HUDEP-2 (cell line): ENCODE results near the gene ITPKB.
"Not testable (repeated sequence)": the region's sequence is repeated elsewhere in the genome, so short reads cannot be mapped to it uniquely, and the experiment has no call there.

Source experiments
- DNase-seq, 76 experiments: peaks; one replicate each; lab custom pipeline; 2025; ENCODE audit not compliant: unreplicated experiment in 76 of 76; lab: John Stamatoyannopoulos, UW

Gene ITPKB

DNA sequence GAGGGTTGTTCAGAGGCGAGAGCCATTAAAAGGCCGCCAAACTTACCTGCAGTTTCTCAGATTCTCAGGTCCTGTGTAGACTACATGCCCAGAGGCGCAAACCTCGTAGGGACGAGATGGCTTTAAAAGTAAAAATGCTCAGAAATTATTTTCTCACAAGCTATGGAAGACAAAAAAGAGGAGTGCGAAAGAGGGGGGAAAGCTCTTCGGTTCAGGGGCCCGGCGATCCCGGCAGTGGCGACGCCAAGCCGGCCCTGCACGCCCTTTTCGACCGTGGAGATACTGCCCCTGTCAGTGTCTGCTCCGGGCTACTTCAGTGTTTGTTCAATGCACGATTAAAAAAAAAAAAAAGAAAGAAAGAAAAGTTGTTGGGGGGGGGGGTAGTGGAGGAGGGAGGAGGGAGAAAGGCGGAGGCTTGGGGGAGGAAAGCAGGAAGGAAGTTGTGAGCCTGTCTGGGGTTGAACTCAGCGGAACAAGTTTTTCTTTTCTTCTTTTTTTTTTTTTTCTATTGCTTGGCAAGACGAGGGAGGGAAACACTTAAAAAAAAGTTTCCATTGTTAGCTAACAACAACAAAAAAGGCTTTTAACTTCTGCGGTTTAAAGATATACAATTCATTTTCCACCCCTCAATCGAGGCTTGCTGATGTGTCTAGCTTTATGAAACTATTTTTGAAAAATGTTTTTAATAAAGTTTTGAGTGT, at the start of gene ITPKB:
TSS of gene ITPKB (minus strand) at position 288 of the 701 bp plus-strand sequence. CDS start 1,824 bp downstream, outside the sequence.
- DNase-seq = peak in 54 of 76 experiments; percentile 8 to 70 (median 38)

GRCh38 chr1:226787638-226788037, 48.6 kb upstream of the ITPKB start:
- no peak for DNase-seq

DNA sequence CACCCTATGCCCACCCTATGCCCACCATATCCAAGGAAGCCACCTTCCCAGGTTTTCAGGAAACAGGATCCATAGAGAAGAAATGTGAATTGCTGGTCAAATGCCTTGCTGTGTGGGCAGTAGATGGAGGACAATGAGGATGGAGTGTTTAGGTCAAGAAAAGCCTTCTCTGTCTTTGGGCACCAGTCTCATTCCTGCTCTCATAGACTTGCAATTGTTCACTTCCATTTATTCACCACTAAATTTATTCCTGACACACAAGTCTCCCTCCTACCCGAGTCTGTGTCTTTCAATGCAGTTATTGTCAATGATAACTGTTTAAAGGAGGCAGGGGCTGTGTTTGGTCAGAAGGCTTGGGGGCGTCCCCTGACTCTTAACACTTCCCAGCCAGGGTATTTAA, 48.0 kb upstream of the ITPKB start:
- no peak for DNase-seq

DNA sequence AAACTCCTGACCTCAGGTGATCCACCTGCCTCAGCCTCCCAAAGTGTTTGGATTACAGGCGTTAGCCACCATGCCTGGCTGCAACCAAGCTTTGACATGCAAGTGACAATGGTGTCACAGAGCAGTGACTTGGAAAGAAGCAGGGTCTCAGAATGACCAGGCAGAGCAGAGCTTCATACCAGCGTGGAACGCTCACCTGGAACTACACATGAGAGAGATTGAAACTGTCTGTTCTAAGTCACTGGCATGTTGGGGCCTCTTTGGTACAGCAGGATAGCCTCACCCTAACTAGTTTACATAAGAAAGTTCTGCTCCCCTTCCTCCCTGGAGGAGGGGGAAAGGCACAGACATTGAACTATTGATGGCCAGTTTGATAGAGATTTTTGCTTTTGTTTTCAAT, 47.5 kb upstream of the ITPKB start:
- no peak for DNase-seq

DNA sequence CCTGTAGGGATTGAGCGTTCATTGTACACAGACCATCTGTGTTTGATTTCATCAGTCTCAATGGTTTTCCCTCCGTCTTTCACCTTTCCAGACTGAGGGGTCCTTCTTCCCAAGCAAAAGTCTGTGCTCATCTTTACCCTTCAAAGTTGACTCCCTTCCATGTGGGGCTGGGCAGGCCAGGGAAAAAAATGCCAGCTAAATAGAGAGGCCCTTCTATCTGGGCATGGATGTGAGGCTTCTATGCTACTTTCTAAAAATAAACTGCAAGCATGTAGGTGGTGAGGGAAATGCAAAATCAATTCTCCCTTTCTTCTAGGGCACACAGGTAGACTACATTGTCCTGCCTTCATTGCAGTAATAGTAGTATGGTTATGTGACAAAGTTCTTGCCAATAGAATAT, 46.7 kb upstream of the ITPKB start:
- DNase-seq = no peak

DNA sequence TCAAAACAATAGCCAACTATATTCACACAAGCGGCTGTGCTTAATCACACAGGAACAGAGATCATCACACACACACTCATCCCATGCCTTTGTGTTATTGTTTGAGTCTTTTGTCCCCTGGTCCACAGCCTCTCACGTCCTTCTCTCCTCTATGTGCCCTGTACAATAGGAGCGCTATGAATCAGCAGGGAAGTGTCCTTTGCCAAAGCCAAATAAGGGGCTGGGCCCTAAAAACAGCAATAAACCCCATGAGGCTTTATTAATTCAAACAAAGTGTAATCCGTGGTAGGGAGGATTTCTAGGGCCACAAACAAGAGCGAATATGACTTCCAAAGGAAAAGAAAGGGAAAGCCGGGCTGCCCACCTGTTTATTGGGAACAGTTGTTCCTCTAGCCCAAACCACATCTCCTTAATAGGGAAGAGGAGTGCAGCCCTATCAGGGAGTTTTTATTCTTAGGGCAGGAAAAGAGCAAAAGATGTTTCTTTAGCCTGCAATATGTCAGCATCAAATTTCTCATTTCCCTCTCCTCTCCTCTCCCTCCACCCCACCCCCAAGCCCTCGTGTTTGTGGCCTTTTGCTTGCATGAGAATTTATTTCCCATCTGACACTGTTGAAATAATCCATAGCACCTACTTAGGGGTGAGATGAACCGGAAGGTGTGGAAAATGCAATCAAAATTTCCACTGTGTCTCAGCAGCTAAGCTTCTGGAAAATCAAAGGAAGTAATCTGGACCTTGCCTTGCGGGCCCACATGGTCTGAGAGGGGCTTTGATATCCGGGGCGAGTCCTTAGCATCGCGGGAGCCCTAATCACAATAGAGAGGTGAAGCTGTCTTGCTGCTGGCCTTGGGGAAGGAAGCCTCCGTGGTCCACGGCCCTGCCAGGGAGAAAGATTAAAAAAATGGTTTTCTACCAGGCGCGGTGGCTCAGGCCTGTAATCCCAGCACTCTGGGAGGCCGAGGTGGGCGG, 45.3 kb upstream of the ITPKB start:
- no peak for DNase-seq

- DNase-seq = no peak
Measured at GRCh38 chr1:226782845-226783601, 43.9 kb upstream of the ITPKB start.

- DNase-seq = no peak
Measured at GRCh38 chr1:226781937-226782609, 43.0 kb upstream of the ITPKB start.

DNA sequence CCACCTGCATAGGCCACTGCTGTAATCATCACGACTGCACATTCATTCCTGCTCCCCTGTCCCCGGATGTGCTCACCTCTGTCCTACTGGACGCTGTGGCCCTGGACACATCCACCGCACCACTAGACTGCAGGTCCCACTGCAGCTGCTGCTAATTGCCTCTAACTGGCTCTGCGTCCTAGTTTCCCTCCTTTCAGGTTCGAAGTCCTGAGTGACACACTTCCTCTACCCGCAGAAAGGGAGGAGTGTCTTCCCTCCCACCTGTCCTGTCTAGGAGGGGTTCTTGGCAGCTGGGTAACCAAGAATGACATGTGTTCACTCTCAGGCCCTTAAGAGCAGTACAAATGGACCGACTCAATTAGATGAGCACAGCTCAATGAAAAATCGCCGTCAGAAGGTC, 40.5 kb upstream of the ITPKB start:
- DNase-seq = no peak

- DNase-seq = no peak
Measured at GRCh38 chr1:226778657-226779058, 39.6 kb upstream of the ITPKB start.

DNA sequence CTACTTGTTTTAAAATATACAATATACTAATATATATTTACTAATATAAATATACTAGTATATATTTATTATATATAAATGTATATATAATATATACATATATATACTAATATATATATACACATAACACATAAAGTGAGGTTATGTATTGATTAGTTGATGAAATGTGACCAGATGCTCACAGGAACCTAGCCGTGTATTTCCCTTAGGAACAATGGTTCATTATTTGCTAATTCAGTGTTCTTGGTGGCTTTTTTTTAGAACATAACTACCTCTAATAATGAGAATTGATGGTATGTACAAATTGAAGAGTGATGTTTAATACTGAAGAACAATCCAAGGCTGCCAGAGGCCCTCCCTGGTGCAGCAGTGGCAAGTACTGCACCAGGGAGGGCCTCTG, 37.9 kb upstream of the ITPKB start:
- DNase-seq = no peak

- no peak for DNase-seq
Measured at GRCh38 chr1:226776066-226776465, 37.0 kb upstream of the ITPKB start.

DNA sequence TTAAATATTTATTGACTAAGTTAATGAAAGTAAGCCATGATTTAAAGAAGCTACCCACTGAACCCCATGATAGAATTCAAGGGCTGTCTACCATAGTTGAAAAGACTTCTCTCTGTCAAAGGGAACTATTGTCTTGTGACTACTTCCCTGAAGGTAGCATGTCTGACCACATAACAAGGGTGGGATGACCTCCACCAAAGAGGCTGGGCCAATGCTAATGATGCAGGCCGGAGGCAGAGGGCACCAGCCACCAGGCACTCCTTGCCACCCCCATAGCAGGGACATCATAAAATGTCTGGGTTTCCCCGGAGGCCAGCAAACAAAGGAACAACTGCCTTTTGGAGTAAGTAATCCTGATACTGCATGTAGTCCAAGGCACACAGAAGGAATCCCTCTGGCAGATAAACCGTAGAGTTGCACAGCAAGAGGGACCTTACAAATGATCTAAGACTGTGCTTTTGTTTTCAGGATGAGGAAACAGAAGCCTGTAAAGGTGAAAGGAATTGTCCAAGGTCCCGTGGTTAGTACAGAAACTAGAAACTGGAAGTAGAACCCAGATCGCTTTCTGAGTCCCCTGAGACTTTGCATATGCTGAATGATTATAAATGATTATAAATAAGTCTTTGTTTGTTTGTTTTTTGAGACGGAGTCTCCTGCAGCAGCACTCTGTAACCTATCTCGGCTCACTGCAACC, 33.5 kb upstream of the ITPKB start:
- no peak for DNase-seq

DNA sequence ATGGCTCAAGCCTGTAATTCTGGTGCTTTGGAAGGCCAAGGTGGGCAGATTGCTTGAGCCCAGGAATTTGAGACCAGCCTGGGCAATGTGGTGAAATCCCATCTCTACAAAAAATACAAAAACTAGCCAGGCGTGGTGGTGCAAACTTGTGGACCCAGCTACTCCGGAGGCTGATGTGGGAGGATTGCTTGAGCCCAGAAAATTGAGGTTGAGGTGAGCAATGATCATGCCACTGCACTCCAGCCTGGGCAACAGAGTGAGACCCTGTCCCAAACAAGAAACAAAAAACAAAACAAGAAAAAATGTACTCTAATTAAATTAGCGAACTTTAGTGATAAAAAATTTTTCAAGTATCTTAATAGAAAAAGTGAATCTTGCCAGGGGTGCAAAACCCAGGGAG, 28.1 kb upstream of the ITPKB start:
- not testable (repeated sequence) for DNase-seq

DNA sequence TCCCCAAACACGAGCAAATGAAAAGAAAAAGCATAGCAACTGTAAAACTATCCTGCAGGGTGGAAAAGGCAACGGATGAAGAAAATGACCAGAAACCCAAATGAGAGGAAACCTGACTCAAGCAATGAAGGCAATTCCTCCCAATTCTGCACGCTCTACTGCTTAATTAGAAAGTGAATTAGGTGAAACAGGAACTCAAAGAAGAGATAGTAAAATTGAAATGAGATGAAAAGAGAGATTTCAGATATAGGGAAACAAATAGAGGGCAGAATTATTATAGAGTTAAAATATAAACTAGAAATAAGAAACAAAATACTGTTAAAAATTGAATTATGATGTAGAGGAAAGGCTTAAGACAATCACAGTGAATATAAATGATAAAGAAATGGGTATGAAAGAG, 27.5 kb upstream of the ITPKB start:
- no peak for DNase-seq

DNA sequence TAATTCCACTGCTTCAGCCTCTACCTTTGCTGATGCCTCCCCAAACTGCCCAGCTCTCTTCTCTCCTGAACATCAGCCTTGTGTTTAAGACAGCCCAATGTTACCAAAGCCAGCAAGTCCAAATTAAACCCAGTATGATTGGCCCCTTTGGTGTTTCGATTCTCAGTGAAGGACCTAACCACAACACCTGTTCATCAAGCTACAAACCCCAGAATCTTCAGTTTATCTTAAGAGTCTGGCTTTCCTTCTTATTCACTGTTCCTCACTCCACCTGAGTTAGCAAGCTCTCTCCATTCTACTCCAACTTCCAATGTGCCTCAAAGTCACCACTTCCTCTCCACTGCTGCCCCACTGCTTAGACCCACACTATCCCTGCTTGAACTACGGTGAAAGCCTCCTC, 25.5 kb upstream of the ITPKB start:
- DNase-seq = no peak

- DNase-seq = no peak
Measured at GRCh38 chr1:226763905-226764264, 24.8 kb upstream of the ITPKB start.

DNA sequence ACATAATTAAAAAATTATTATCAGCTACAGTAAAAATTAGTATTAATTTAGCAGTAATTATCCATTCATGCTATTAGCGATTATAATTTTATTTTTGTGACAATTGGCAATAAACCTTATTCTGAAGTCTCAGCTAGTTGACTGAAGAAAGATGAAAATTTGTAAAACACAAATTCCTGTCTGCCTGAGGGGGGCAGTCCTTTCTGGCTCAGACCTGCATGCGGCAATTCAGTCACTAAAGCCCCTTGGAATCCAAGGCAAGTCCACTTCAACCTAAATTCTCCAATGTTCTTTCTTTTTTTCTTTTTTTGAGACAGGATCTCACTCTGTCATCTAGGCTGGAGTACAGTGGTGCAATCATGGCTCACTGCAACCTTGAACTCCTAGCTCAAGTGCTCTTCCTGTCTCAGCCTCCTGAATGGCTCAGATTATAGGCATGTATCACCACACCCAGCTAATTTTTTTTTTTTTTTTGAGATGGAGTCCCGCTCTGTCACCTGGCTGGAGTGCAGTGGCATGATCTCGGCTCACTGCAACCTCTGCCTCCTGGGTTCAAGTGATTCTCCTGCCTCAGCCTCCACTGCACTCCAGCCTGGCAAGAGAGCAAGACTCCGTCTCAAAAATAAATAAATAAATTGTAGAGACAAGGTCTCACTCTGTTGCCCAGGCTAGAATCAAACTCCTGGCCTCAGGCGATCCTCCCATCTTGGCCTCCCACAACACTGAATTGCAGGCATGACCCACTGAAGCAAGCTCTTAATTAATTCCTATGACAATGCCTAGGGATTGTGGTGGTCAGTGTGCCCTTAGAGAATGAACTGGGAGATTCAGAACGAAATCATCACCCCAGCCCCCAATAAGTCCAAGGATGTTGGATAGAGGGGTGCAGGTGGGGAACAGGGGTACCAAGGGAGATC, 24.2 kb upstream of the ITPKB start:
- DNase-seq = no peak

GRCh38 chr1:226762055-226762454, 23.0 kb upstream of the ITPKB start:
- DNase-seq = no peak
